ENCODE measurements around the gene ZC3HAV1L.

DNA sequence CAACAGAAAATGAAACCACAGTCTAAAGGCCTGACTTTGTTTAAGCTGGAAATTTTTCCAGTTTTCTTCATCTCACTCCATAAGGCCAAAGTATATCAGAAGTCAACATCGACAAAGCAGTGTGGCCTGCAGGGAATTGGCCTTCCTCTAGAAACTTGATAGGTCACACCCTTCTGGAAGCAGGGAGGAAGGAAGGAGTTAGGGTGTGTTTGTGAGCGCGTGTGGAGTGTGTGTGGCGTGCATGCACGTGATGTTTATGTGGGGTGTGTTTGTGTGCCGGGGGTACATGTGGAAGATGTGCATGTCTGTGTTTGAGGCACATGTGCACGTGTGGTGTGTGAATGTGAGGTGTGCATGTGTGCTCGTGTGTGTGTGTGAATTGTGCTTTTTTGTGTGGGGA is 45.1 kb upstream of the ZC3HAV1L start:
- TF ChIP-seq EZH2 (IDR thresholded peaks at IDR 0.05; ENCODE audit: insufficient read depth, low read length) (no peak), CTCF (IDR thresholded peaks at IDR 0.05; ENCODE audit: insufficient read depth, low read depth, low read length) (no peak)
